Measurements from ENCODE around the gene FAM151B. TPM values are rescaled to one million over a fixed set of nuclear protein-coding genes. Genes with fewer than 3 reads are reported as not detected.

The FAM151B gene
- total and polyA plus RNA-seq, 2 donors (not counting 1 experiment from before 2014, with no cell fraction given) = 1.1 TPM; not detected in 1

GRCh38 chr5:80503641-80504040 lies 15.7 kb downstream of the FAM151B start:
- ChIA-PET CTCF (no interaction called here), POLR2A (no interaction called here)
- ATAC-seq (ENCODE audit: low read depth) (no peak), DNase-seq (no peak)
- no CpG with 5 or more reads among the region's 1 CpG for WGBS (ENCODE audit: insufficient coverage)
- no peaks in the 10 kb centered on the region for H3K9me3 Mint-ChIP-seq (ENCODE audit: insufficient read depth)
- peaks cover 4% of the 10 kb centered on the region for H3K27me3 Mint-ChIP-seq
- Histone ChIP-seq H3K36me3 (replicated peaks in 1 of 2; ENCODE audit: control extremely low read depth in 1 of 2, control insufficient read depth in 1 of 2, extremely low read depth in 1 of 2, insufficient read depth in 2 of 2, low read length in 1 of 2) (no peaks in the 10 kb centered on the region), H3K79me2 (ENCODE audit: control insufficient read depth, insufficient read depth, low read length) (no peaks in the 10 kb centered on the region), H2AFZ (ENCODE audit: insufficient read depth, low read depth, low read length, poor library complexity, severe bottlenecking) (no peak overlapping the region), H3K9me3 (ENCODE audit: control extremely low read depth in 1 of 3, control insufficient read depth in 2 of 3, insufficient read depth in 1 of 3, low read length in 2 of 3) (no peaks in the 10 kb centered on the region), H3K27me3 (replicated peaks in 1 of 4; ENCODE audit: control extremely low read depth in 1 of 4, control insufficient read depth in 3 of 4, insufficient read depth in 4 of 4, low read length in 3 of 4) (no peaks in the 10 kb centered on the region), H3K4me2 (replicated peaks; ENCODE audit: low read depth, low read length, poor library complexity, severe bottlenecking) (no peak overlapping the region), H4K20me1 (ENCODE audit: control insufficient read depth, insufficient read depth, low read length, poor library complexity, severe bottlenecking) (no peaks in the 10 kb centered on the region), H3K4me1 (ENCODE audit: control insufficient read depth in 2 of 2, insufficient read depth in 2 of 2, low read length in 2 of 2) (no peaks in the 10 kb centered on the region), H3K27ac (ENCODE audit: low read length in 2 of 2) (no peak overlapping the region), H3K4me3 (ENCODE audit: control extremely low read depth in 1 of 5, extremely low read depth in 1 of 5, insufficient read depth in 1 of 5, low read depth in 2 of 5, low read length in 4 of 5) (no peak overlapping the region), H3K9ac (ENCODE audit: low read length) (no peak overlapping the region)
- intact Hi-C loops (cut with micrococcal nuclease) = no loop called here
- H3K27ac Mint-ChIP-seq = no peak overlapping the region
- H3K4me1 Mint-ChIP-seq = peaks cover 6% of the 10 kb centered on the region
- no peak overlapping the region for H3K4me3 Mint-ChIP-seq
- TF ChIP-seq EZH2 (IDR thresholded peaks at IDR 0.05; ENCODE audit: borderline replicate concordance, insufficient read depth, low read depth, low read length, poor library complexity, severe bottlenecking) = no peak
- TF ChIP-seq CTCF (IDR thresholded peaks at IDR 0.05) = no peak

GRCh38 chr5:80504833-80505232 lies 16.9 kb downstream of the FAM151B start:
- no peaks in the 10 kb centered on the region for H3K79me2 ChIP-seq (ENCODE audit: control insufficient read depth, insufficient read depth, low read length)
- ChIA-PET POLR2A (no interaction called here), CTCF (no interaction called here)
- H3K27me3 Mint-ChIP-seq = no peaks in the 10 kb centered on the region
- DNase-seq (no peak), ATAC-seq (ENCODE audit: low read depth) (no peak)
- H3K27ac Mint-ChIP-seq = no peak overlapping the region
- no peak overlapping the region for H2AFZ ChIP-seq (ENCODE audit: insufficient read depth, low read depth, low read length, poor library complexity, severe bottlenecking)
- no peak overlapping the region for H3K27ac ChIP-seq (ENCODE audit: low read length in 2 of 2)
- no peaks in the 10 kb centered on the region for H3K36me3 ChIP-seq (replicated peaks in 1 of 2; ENCODE audit: control extremely low read depth in 1 of 2, control insufficient read depth in 1 of 2, extremely low read depth in 1 of 2, insufficient read depth in 2 of 2, low read length in 1 of 2)
- H3K9me3 ChIP-seq (ENCODE audit: control extremely low read depth in 1 of 3, control insufficient read depth in 2 of 3, insufficient read depth in 1 of 3, low read length in 2 of 3) = no peaks in the 10 kb centered on the region
- no peaks in the 10 kb centered on the region for H4K20me1 ChIP-seq (ENCODE audit: control insufficient read depth, insufficient read depth, low read length, poor library complexity, severe bottlenecking)
- H3K4me2 ChIP-seq (replicated peaks; ENCODE audit: low read depth, low read length, poor library complexity, severe bottlenecking) = no peak overlapping the region
- H3K9me3 Mint-ChIP-seq (ENCODE audit: insufficient read depth) = no peaks in the 10 kb centered on the region
- no CpG with 5 or more reads among the region's 1 CpG for WGBS (ENCODE audit: insufficient coverage)
- no peaks in the 10 kb centered on the region for H3K27me3 ChIP-seq (replicated peaks in 1 of 4; ENCODE audit: control extremely low read depth in 1 of 4, control insufficient read depth in 3 of 4, insufficient read depth in 4 of 4, low read length in 3 of 4)
- no peak overlapping the region for H3K4me3 Mint-ChIP-seq
- intact Hi-C loops (cut with micrococcal nuclease) = no loop called here
- no peak overlapping the region for H3K4me3 ChIP-seq (ENCODE audit: control extremely low read depth in 1 of 5, extremely low read depth in 1 of 5, insufficient read depth in 1 of 5, low read depth in 2 of 5, low read length in 4 of 5)
- H3K4me1 ChIP-seq (ENCODE audit: control insufficient read depth in 2 of 2, insufficient read depth in 2 of 2, low read length in 2 of 2) = no peaks in the 10 kb centered on the region
- TF ChIP-seq CTCF (IDR thresholded peaks at IDR 0.05) = no peak
- peaks cover 6% of the 10 kb centered on the region for H3K4me1 Mint-ChIP-seq
- no peak overlapping the region for H3K9ac ChIP-seq (ENCODE audit: low read length)
